Activated gamma-delta T cell treated with Interleukin-2 at 50 U/mL for 16 hours (primary cell): ENCODE results near the gene UBASH3B.

ENCODE experiments used
- DNase-seq: peaks from one replicate; pipeline ENCODE4 v3.0.0-alpha.2; 2020

The UBASH3B gene

GRCh38 chr11:122791836-122792235 lies 136.3 kb downstream of the UBASH3B start:
- DNase-seq, result no peak

- DNase-seq, result no peak
Measured at GRCh38 chr11:122793515-122793914, 138.0 kb downstream of the UBASH3B start.

- DNase-seq, result no peak
Measured at GRCh38 chr11:122795307-122795706, 139.8 kb downstream of the UBASH3B start.

GRCh38 chr11:122796128-122796717 lies 140.7 kb downstream of the UBASH3B start:
- peak; percentile 69 for DNase-seq

DNA sequence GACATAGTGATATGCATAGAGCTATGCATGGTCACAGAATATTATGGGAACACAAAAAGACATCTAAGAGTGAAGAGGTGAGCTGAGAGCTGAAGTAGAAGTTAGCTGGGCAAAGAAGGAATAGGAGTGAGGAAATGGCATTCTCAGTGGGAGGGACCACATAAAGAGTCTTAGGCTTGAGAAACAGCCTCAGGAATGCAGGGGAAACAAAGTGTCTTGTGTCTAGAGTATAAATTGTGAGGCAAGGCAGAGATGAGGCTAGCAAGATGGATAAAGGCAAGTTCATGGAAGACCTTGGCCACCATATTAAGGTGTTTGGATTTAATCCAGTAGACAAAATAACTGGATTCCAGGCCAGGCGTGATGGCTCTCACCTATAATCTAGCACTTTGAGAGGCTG lies 142.1 kb downstream of the UBASH3B start:
- no peak for DNase-seq

DNA sequence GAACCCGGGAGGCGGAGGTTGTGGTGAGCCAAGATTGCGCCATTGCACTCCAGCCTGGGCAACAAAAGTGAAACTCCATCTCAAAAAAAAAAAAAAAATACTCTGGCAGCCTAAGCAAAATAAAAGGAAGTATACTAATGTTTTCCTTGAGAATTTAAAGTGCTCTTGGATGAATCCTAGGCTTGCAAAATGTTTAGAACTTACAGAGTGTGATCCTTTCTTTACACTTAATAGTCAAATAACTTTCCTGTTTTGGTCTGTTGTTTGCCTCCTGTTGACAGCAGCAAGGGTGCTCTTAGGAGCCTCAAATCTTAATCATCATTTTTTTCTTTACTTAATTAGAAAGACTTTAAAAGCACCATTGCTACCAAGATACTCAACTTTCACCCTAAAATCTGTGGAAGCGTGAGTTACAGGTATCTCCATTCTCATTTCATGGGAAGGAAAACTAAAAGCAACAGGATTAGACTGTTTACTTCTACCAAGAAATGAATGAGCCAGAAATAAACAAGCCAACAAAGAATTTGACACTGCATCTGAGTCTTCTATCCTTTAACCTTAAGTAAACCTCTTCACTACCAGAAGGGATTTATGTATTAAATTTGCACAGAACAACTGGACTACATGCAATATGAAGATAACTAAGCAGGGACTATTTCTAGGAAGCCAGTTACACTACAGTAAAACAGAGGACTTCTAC lies 144.0 kb downstream of the UBASH3B start:
- no peak for DNase-seq

DNA sequence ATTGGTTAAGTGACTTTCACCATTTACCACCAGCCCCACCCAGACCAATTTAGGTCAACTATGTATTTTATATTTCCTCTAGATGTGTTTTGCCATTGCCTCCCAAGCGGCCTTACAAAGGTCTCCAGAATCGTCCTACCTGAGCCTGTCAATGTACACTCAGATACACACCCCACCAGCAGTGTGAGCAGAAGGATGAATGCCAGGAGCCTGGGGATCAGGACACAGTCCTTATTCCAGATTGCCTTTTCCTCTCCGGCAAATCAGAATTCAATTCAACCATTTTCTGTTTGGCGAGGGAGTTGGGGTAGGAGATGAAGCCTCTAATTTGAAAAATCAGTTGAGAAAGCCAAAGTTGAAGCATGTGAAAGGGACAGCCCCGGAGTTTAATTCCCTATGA lies 147.4 kb downstream of the UBASH3B start:
- DNase-seq, result no peak

GRCh38 chr11:122803306-122803705 lies 147.8 kb downstream of the UBASH3B start:
- no peak for DNase-seq

- DNase-seq, result no peak
Measured at GRCh38 chr11:122803716-122804115, 148.2 kb downstream of the UBASH3B start.

- DNase-seq, result no peak
Measured at GRCh38 chr11:122804161-122804560, 148.6 kb downstream of the UBASH3B start.

- no peak for DNase-seq
Measured at GRCh38 chr11:122804796-122805195, 149.3 kb downstream of the UBASH3B start.

DNA sequence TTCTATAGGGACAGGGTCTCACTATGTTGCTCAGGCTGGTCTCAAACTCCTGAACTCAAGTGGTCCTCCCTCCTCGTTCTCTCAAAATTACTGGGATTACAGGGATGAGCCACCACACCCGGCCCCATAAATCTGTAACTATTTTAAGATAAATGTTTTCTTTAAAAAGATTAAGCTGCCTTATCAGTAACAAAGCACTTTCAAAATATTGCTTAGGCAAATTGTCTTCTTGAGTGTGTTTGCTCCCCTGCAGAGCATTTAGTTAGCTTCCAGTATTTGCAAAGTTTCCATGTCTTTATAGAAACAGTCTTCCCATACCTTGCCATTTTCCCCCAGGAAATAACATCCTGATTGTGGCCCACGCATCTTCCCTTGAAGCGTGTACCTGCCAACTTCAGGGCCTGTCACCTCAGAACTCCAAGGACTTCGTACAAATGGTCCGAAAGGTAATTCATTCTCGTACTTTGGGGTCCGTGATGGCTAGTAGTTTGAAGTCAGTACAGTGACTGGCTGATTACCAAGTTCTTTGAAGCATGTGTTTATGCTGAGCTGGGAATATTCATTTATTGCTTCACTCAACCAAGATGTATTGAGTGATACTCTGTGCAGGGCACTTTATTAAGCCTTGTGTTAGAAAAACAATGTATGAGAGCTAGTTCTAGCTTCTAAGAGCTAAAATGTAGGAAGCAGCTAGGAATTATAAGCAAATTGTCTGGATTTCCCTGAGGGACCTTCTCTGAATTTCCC lies 152.4 kb downstream of the UBASH3B start:
- no peak for DNase-seq

DNA sequence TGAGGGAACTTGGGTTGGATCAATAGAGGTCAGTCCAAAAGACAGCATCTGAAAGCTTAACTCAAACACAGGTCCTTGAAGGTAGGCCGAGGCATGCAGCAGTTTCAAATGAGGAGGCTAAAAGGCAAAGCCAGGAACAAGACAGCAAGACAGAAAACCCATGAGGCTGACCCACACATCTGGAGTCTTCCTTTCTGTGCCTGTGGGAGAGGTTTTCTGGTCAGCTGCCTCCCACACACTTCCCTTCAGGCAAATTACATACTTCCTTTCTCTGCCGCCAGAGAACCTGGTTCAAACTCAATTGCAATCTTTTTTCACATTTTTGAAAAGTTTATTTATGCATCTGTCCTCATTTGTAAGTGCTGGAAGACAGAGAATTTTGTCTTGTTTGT lies 153.0 kb downstream of the UBASH3B start:
- DNase-seq, result no peak

DNA sequence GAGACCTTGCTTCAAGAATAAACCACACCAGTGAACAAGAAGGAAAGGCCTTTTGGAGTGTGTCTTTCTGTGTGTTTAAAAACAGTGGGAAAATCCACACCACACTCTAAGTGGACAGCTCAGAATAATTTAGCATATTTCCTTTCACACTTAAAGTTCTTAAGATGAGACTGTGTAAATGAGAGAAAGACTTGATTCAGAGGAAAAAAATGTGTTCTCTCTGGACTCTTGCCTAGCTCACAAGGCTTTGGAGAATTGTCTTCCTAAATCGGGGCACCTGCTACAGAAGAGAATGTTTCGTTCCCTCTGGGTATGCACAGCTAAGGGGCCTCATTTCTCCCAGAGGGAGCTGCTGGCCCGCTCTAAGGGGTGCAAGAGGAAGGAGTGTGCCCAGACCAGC lies 154.3 kb downstream of the UBASH3B start:
- DNase-seq, result no peak

DNA sequence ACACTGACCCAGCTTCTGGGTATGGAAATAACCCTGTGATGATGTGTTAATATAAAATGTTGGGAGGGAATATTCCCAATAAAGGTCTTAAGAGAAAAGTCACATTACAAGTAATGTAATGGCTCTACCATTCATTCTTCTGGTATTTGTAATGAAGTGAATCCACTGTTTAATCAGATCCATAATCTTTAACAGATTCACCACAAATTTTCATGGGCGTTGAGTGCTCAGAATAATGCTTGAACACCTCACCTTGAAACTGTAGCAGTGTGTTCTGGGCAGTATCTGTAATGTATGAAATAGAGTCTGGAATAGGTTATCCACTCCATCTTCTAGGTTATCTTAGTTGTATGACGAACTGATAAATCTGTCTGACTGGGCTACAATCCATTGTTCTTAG lies 156.2 kb downstream of the UBASH3B start:
- no peak for DNase-seq

- DNase-seq, result no peak
Measured at GRCh38 chr11:122812638-122813037, 157.1 kb downstream of the UBASH3B start.

GRCh38 chr11:122813176-122813893 lies 157.8 kb downstream of the UBASH3B start:
- DNase-seq, result no peak

- DNase-seq, result no peak
Measured at GRCh38 chr11:122813894-122814270, 158.4 kb downstream of the UBASH3B start.

DNA sequence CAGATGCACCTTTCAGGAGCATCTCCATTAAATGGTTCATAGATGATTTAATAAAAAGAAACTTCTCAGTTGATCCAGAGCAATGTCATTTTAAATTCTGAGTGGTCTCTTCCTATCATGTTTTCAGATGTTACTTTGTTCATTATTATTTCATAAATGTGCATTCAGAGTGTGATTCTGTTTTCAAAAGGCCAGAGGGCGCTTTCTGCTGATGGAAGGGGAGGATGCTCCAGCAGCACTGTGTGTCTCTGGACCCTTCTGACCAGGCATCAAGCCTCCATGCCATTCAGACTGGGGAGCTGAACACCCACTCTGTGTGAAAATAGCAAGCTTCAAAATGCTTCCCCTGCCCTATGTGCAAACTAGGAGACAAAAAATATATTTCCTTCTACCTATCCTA lies 158.9 kb downstream of the UBASH3B start:
- no peak for DNase-seq

DNA sequence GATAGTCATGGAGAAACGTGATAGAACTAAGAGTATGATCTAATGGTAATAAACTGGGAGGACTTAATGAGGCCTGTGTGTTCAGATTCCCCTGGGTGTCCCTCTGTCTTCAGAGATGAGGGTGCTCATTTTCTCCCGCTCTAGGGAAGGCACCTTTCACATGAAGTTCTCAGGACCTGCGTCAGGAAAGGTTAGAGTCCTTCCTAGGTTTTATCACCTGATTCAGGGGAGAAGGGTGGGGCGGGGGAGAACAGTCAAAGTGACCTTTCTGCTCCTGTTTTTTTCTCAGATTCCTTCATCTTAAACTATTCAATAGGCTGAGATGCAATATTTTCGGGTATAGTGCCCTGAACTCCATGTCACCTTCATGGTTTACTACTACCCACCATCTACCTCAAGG lies 160.4 kb downstream of the UBASH3B start:
- DNase-seq, result no peak

- DNase-seq, result no peak
Measured at GRCh38 chr11:122816761-122817520, 161.4 kb downstream of the UBASH3B start.

GRCh38 chr11:122820158-122820557 lies 164.6 kb downstream of the UBASH3B start:
- DNase-seq, result no peak

- no peak for DNase-seq
Measured at GRCh38 chr11:122821169-122821568, 165.6 kb downstream of the UBASH3B start.
